ENCODE measurements around the gene PDGFB. TPM values are rescaled to one million over a fixed set of nuclear protein-coding genes. Genes with fewer than 3 reads are reported as not detected.

The PDGFB gene
- total and polyA plus RNA-seq, 2 of the 4 experiments (the other 2 are of a cell fraction): 0.07 TPM; not detected in 1

DNA sequence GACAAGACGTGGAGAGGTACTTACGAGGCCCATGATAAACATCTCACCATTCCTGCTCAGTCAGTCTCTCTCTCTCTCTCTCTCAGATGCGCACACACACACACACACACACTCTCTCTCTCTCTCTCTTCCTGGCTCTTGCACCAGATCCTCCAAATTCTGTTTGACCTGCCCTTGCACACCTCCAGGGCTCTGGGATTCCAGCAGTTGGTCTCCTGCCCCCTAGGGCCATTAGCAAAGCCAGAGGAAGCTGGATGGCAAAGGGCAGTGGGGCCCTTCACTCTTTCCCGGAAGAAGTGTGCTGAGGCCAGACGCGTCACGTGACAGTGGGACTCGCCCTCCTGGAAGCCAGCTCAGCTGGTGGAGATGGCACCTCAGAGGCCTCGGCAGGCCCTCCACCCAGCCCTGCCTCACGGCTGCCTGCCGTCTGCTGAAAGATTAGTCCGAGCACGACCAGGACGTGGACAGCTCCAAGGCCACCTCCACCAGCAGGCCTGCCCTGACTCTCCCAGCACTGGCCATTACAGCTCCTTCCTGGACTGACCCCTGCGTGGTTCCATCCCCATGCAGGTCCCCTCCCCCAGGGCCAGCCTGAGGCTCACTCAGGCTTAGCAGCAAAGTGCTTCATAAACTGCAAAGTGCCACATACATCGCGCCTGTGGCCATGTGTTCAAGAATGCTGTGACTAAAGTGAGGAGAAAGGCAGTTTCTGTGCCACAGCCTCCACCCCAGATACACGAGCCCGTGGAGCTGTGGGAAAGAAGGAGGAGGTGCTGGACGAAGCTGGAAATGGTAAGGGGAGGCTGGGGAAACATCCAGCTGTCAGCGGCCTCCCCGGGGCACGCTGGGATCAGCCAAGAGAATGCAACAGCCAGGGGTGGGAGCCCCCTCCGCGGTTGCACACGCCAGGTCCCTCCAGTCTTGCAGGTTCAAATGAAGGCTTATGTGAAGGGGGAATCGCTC, 3.7 kb downstream of the PDGFB start:
- Histone ChIP-seq H3K27me3 (ENCODE audit: control insufficient read depth, insufficient read depth, low read length) (peaks cover 53% of the 10 kb centered on the region), H2AFZ (replicated peaks; ENCODE audit: low read length, poor library complexity) (peak overlapping the region; percentile 9), H3K4me1 (ENCODE audit: control insufficient read depth, insufficient read depth, low read length) (peaks cover 5% of the 10 kb centered on the region; the same call in 1 of the 2 replicates), H4K8ac (ENCODE audit: low read depth in 2 of 2, low read length in 2 of 2) (no peak overlapping the region; a peak in 1 of 4 replicates), H3K9me3 (ENCODE audit: control insufficient read depth, insufficient read depth, low read length) (no peaks in the 10 kb centered on the region), H3K14ac (replicated peaks; ENCODE audit: low read depth, low read length) (no peak overlapping the region), H2BK5ac (ENCODE audit: low read depth, low read length, poor library complexity, severe bottlenecking) (no peak overlapping the region), H3K4me2 (ENCODE audit: low read depth, low read length) (no peak overlapping the region), H3K23ac (ENCODE audit: low read depth, low read length) (no peak overlapping the region), H3K9ac (ENCODE audit: low read depth, low read length) (no peak overlapping the region), H3K4ac (ENCODE audit: low read depth, low read length) (no peak overlapping the region; the same call in 1 of the 2 replicates), H4K91ac (ENCODE audit: insufficient read depth, low read depth, low read length) (no peak overlapping the region), H3K27ac (ENCODE audit: insufficient read depth, low read length) (no peak overlapping the region), H4K20me1 (ENCODE audit: insufficient read depth, low read length) (peaks cover 6% of the 10 kb centered on the region; the same call in 1 of the 2 replicates), H3K56ac (ENCODE audit: extremely low read depth, insufficient read depth, low read length) (no peak overlapping the region), H2AK5ac (ENCODE audit: low read depth, low read length) (peak overlapping the region; percentile 11; the same call in 1 of the 2 replicates), H3K9me1 (ENCODE audit: insufficient read depth, low read length) (no peaks in the 10 kb centered on the region), H3K4me3 (ENCODE audit: insufficient read depth, low read depth, low read length) (no peak overlapping the region), H4K5ac (ENCODE audit: low read depth, low read length) (no peak overlapping the region), H3K79me1 (ENCODE audit: low read depth in 1 of 2, low read length in 2 of 2) (no peaks in the 10 kb centered on the region), H2BK120ac (ENCODE audit: low read depth, low read length) (no peak overlapping the region), H2BK15ac (ENCODE audit: low read depth, low read length) (no peak overlapping the region), H3K18ac (ENCODE audit: low read depth, low read length) (no peak overlapping the region), H3K36me3 (ENCODE audit: control insufficient read depth, insufficient read depth, low read length) (no peaks in the 10 kb centered on the region), H2BK20ac (ENCODE audit: low read depth, low read length) (no peak overlapping the region), H2AK9ac (replicated peaks; ENCODE audit: low read depth, low read length, poor library complexity) (no peak overlapping the region)
- WGBS, 2 experiments (ENCODE audit: extremely low coverage in 2 of 2, insufficient read length in 1 of 2): 63% methylated on average over 8 of the region's 27 CpGs; no CpG with 5 or more reads in 1 of the 2 experiments
- intact Hi-C loops (cut with micrococcal nuclease) (no loop called here), dilution Hi-C loops (cut with HindIII; ENCODE audit: low sequenced_read_pairs, unreplicated experiment) (no loop called here), in situ Hi-C loops (cut with MboI; ENCODE audit: low sequenced_read_pairs) (no loop called here)
- DNase-seq (no peak), ATAC-seq (ENCODE audit: low read depth) (no peak)
- TF ChIP-seq, protein P1, sequence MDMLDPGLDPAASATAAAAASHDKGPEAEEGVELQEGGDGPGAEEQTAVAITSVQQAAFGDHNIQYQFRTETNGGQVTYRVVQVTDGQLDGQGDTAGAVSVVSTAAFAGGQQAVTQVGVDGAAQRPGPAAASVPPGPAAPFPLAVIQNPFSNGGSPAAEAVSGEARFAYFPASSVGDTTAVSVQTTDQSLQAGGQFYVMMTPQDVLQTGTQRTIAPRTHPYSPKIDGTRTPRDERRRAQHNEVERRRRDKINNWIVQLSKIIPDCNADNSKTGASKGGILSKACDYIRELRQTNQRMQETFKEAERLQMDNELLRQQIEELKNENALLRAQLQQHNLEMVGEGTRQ (IDR thresholded peaks at IDR 0.05; ENCODE audit: low read depth, low read length): peak; percentile 68
- TF ChIP-seq RAD21 (IDR thresholded peaks at IDR 0.05; ENCODE audit: low read length): no peak
- BruUV-seq (replicated peaks): no TSS peak
- POLR2A ChIA-PET (ENCODE audit: unreplicated experiment): interaction anchor here (0.7 kb wide), 1 partner anchor 9 kb away, joined by 3 read pairs; no protein-coding TSS in a partner anchor
- CTCF ChIA-PET: interaction anchor here (0.9 to 1.3 kb wide), 2 partner anchors 10 to 67 kb away, joined by 3 read pairs; no protein-coding TSS in a partner anchor

Measured in IMR-90 (cell line).